Stimulated activated CD4-positive, alpha-beta T cell treated with anti-CD3 and anti-CD28 coated beads, Interleukin-2, amount 100 ng/mL, for 48 hours (primary cell): ENCODE measurements around the gene MLXIP.
"Not testable (repeated sequence)": the region's sequence is repeated elsewhere in the genome, so short reads cannot be mapped to it uniquely, and the experiment has no call there.

Experiments
- DNase-seq, 2 donors: peaks; one replicate each; pipeline ENCODE4 v3.0.0-alpha.2; 2020

MLXIP gene

GRCh38 chr12:122155705-122156104 is 77.1 kb downstream of the MLXIP start:
- no peak for DNase-seq

GRCh38 chr12:122158700-122159285 is 80.2 kb downstream of the MLXIP start:
- no peak for DNase-seq

- DNase-seq: no peak
Measured at GRCh38 chr12:122159882-122160281, 81.3 kb downstream of the MLXIP start.

GRCh38 chr12:122160761-122161160 is 82.2 kb downstream of the MLXIP start:
- DNase-seq: no peak

GRCh38 chr12:122161682-122162081 is 83.1 kb downstream of the MLXIP start:
- no peak for DNase-seq

GRCh38 chr12:122162976-122163375 is 84.4 kb downstream of the MLXIP start:
- no peak for DNase-seq

- peak; percentile 44 to 59 for DNase-seq
Measured at GRCh38 chr12:122166422-122167349, 88.1 kb downstream of the MLXIP start.

- DNase-seq: no peak
Measured at GRCh38 chr12:122167356-122167925, 88.9 kb downstream of the MLXIP start.

- DNase-seq: no peak
Measured at GRCh38 chr12:122168492-122168891, 89.9 kb downstream of the MLXIP start.

- no peak for DNase-seq
Measured at GRCh38 chr12:122171399-122171798, 92.8 kb downstream of the MLXIP start.

- no peak for DNase-seq
Measured at GRCh38 chr12:122172262-122172939, 93.8 kb downstream of the MLXIP start.

GRCh38 chr12:122174155-122174845 is 95.7 kb downstream of the MLXIP start, which contains the start of gene IL31:
Gene IL31 (minus strand): TSS chr12:122174221. CDS start chr12:122174172, 49 bp downstream.
- peak in 1 of 2 donors; percentile 27 for DNase-seq

- not testable (repeated sequence) for DNase-seq
Measured at GRCh38 chr12:122176473-122176872, 97.9 kb downstream of the MLXIP start.

GRCh38 chr12:122182887-122183587 is 104.5 kb downstream of the MLXIP start, which contains the start of gene LRRC43:
Gene LRRC43 (plus strand): TSS chr12:122183123. CDS start chr12:122183145, 22 bp downstream.
- no peak for DNase-seq

GRCh38 chr12:122183588-122183940 is 105.0 kb downstream of the MLXIP start:
- DNase-seq: no peak

- no peak for DNase-seq
Measured at GRCh38 chr12:122184517-122184916, 106.0 kb downstream of the MLXIP start.

- no peak for DNase-seq
Measured at GRCh38 chr12:122185079-122185478, 106.5 kb downstream of the MLXIP start.

- DNase-seq: no peak
Measured at GRCh38 chr12:122185494-122186082, 107.0 kb downstream of the MLXIP start.

GRCh38 chr12:122187466-122187865 is 108.9 kb downstream of the MLXIP start:
- DNase-seq: no peak

- DNase-seq: no peak
Measured at GRCh38 chr12:122189626-122190475, 111.3 kb downstream of the MLXIP start.
